Fibroblast of lung (primary cell): ENCODE data around the gene NRDE2.

Experiments
- CTCF ChIP-seq, 2 donors: IDR thresholded peaks in 1 of 2; conservative IDR thresholded peaks in 1 of 2; 1 replicate in 1 of 2; 2 replicates in 1 of 2; pipeline ENCODE4 v1.5.1; 2011 to 2012; ENCODE audit warnings: low read length in 2 of 2, control low read depth in 1 of 2, inconsistent platforms in 1 of 2, low read depth in 1 of 2, mild to moderate bottlenecking in 1 of 2
- EZH2 ChIP-seq: IDR thresholded peaks from 2 replicates; pipeline ENCODE4 v1.5.1; 2012; ENCODE audit warnings: low read length, control low read depth, mild to moderate bottlenecking; ENCODE audit errors: missing control alignments

DNA sequence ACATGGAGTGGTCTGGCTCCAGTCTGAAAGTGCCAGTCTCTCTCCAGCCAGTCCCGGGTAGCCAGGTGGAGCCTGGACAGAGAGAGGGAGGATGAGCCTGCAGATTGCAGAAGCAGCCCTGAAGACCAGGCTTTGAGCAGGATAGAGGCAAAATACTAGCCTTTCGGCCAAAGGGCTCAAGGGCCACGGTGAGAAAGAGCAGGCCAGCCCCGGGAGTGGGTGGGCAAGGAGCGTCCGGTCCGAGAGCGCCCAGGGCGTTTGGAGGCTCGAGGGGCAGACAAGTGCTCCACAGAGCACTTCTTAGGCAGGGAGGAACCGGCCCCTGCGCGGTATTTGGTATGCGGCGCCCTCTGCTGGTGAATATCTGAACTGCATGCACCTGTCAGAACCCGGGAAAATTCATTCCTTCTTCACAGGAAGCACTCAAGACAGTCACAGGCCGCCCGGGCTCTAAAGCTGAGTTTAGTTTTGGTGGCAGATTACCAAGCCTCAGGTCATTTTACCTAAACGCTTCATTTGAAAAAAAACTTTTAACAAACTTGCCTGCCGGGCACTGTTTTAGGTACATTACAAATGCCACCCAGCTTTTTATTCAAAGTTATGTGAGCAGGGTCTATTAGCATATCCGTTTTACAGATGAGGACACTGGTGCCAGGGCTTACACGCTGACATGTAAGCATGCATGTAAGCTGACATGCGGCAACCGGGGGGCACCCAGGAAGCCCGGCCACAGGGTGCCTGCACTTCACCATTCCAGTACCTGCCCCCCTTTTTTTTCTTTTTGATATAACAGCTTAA, 96.4 kb downstream of the NRDE2 start:
- no peak for TF ChIP-seq EZH2
- TF ChIP-seq CTCF (conservative IDR thresholded peaks at IDR 0.05 in 1 of 2, IDR thresholded peaks at IDR 0.05 in 1 of 2; ENCODE audit: low read depth in 1 of 2, low read length in 2 of 2) = peak; percentile 70 to 86
